Epidermal melanocyte (primary cell): Measurements from ENCODE around the gene PRDM1.

Source experiments
- DNase-seq: peaks from one replicate; pipeline ENCODE4 v3.0.0; 2011; ENCODE audit warnings: low spot score; ENCODE audit not compliant: insufficient read length

Gene PRDM1

GRCh38 chr6:106097411-106098231 lies 11.5 kb downstream of the PRDM1 start:
- no peak for DNase-seq

- no peak for DNase-seq
Observed at GRCh38 chr6:106098383-106099234, 12.5 kb downstream of the PRDM1 start.

GRCh38 chr6:106099235-106099537 lies 13.1 kb downstream of the PRDM1 start:
- no peak for DNase-seq

- no peak for DNase-seq
Observed at GRCh38 chr6:106100755-106101154, 14.6 kb downstream of the PRDM1 start.

GRCh38 chr6:106101466-106101865 lies 15.3 kb downstream of the PRDM1 start:
- DNase-seq: no peak

GRCh38 chr6:106102034-106102433 lies 15.9 kb downstream of the PRDM1 start:
- no peak for DNase-seq

GRCh38 chr6:106102967-106103727 lies 17.0 kb downstream of the PRDM1 start:
- no peak for DNase-seq

- no peak for DNase-seq
Observed at GRCh38 chr6:106103728-106104109, 17.6 kb downstream of the PRDM1 start.

GRCh38 chr6:106104476-106104875 lies 18.3 kb downstream of the PRDM1 start:
- no peak for DNase-seq

GRCh38 chr6:106104941-106105340 lies 18.8 kb downstream of the PRDM1 start:
- DNase-seq: no peak

- DNase-seq: no peak
Observed at GRCh38 chr6:106105493-106105892, 19.4 kb downstream of the PRDM1 start.

- no peak for DNase-seq
Observed at GRCh38 chr6:106106276-106107042, 20.3 kb downstream of the PRDM1 start.

- DNase-seq: no peak
Observed at GRCh38 chr6:106107043-106107613, 21.0 kb downstream of the PRDM1 start.

GRCh38 chr6:106108129-106108528 lies 22.0 kb downstream of the PRDM1 start:
- no peak for DNase-seq

- no peak for DNase-seq
Observed at GRCh38 chr6:106109029-106109428, 22.9 kb downstream of the PRDM1 start.

GRCh38 chr6:106110164-106110826 lies 24.2 kb downstream of the PRDM1 start:
- no peak for DNase-seq

- no peak for DNase-seq
Observed at GRCh38 chr6:106112433-106112832, 26.3 kb downstream of the PRDM1 start.

- DNase-seq: no peak
Observed at GRCh38 chr6:106113256-106113959, 27.3 kb downstream of the PRDM1 start.

GRCh38 chr6:106114492-106114891 lies 28.4 kb downstream of the PRDM1 start:
- no peak for DNase-seq

- DNase-seq: no peak
Observed at GRCh38 chr6:106115286-106115685, 29.1 kb downstream of the PRDM1 start.
